Muscle layer of colon (tissue), 2 donors: ENCODE measurements around the gene GPR78.
"Not testable (repeated sequence)": the region's sequence is repeated elsewhere in the genome, so short reads cannot be mapped to it uniquely, and the experiment has no call there.

Source experiments
- H3K27ac ChIP-seq: one replicate; pipeline ENCODE4 v1.7.0; 2013; ENCODE audit warnings: low read depth, mild to moderate bottlenecking, low read length, moderate library complexity
- H3K27me3 ChIP-seq, 2 donors: one replicate each; pipeline ENCODE4 v1.7.0; 2013; ENCODE audit warnings: low read length in 2 of 2, mild to moderate bottlenecking in 2 of 2; ENCODE audit not compliant: insufficient read depth in 2 of 2, control insufficient read depth in 1 of 2
- H3K36me3 ChIP-seq: one replicate; pipeline ENCODE4 v1.7.0; 2013; ENCODE audit warnings: mild to moderate bottlenecking, low read length; ENCODE audit not compliant: insufficient read depth
- H3K4me1 ChIP-seq: one replicate; pipeline ENCODE4 v1.7.0; 2013; ENCODE audit warnings: mild to moderate bottlenecking, low read length; ENCODE audit not compliant: insufficient read depth
- H3K4me3 ChIP-seq, 2 donors: one replicate each; pipeline ENCODE4 v1.7.0; 2013; ENCODE audit warnings: low read length in 2 of 2, low read depth in 1 of 2, mild to moderate bottlenecking in 1 of 2, moderate library complexity in 1 of 2
- H3K9ac ChIP-seq: one replicate; pipeline ENCODE4 v1.7.0; 2013; ENCODE audit warnings: low read length
- H3K9me3 ChIP-seq: one replicate; pipeline ENCODE4 v1.7.0; 2013; ENCODE audit warnings: mild to moderate bottlenecking, low read length
- donor health status: abdominal sarcoma.
- donor health status: Adenocarcinoma of cecum.

The GPR78 gene

DNA sequence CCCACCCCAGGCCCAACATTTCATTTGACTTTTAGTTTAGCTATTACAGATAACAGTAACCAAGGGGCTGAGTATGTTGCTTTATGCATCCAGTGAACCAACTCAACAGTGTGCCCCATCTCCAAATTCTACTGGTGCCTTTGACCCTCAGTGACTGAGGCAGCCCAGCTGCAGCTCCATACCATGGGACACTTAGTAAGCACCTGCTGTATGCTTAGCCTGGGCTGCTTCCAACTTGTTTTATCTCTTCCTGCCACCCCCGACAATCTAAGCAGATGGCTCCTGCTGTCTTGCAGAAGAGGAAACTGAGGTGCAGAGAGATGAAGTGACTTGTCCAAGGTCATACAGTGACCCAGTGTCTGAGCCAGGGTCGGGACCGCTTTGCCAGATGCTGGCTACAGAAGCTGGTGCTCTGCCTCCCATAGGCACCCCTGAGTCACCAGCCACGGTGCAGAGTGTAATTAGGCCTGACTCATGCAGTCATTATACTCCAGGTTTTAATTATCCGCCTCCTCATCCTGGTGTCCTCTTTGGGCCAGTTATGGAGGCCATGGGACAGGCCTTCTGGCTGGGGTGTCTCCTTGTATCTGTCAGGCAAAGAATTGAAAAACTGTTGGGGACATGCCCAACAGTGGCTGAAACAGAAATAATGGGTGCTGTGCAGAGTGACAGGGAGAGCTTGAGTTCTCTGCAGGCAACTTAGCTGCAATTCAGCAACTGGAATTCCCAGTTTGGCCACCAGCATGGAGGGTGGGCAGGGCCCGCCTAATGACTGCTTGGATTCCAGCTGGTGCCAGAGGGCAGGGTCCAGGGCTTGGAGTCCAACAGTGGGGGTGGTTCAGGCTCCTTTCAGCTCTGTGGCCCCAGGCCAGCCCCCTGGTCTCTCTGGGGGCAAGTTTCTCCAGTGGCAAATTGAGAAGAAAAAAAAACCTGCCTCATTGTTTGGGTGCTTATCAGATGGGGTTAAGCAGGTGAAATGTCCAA, 8.2 kb upstream of the GPR78 start:
- no peak overlapping the region for H3K9ac ChIP-seq
- no peaks in the 10 kb centered on the region for H3K27me3 ChIP-seq
- H3K9me3 ChIP-seq = no peaks in the 10 kb centered on the region
- H3K4me3 ChIP-seq = no peak overlapping the region
- H3K27ac ChIP-seq = no peak overlapping the region
- no peaks in the 10 kb centered on the region for H3K4me1 ChIP-seq
- no peaks in the 10 kb centered on the region for H3K36me3 ChIP-seq

GRCh38 chr4:8573266-8573665, 6.9 kb upstream of the GPR78 start:
- Histone ChIP-seq H3K4me3 (no peak overlapping the region), H3K27ac (no peak overlapping the region), H3K9ac (no peak overlapping the region), H3K4me1 (no peaks in the 10 kb centered on the region), H3K36me3 (no peaks in the 10 kb centered on the region), H3K9me3 (no peaks in the 10 kb centered on the region), H3K27me3 (no peaks in the 10 kb centered on the region)

DNA sequence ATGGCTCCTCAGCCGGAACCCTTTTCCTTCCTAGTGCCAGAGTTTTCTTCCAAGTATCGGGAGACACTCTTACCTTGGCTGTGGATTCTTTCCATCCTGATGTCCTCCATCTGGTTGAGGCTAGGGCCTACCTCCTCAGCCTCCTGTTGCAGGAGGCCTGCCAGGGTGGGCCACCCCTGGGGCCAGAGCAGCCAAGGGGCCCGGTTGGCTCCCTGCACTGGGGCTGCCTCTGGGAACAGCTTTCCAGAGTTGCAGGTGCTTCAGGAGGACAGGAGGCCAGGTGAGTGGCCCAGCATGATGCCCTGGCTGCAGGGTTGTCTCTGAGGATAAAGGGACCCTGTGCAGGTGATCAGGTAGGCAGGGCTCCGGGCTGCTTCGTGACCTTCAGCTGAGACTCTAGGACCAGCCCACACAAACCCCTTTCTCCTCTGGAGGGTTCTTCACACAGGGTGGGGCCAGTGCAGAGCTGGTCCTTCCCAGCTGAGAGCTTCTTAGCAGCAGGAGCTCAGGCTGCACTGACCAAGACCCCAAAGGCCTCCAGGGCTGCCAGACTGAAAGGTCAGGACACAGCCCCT, 5.3 kb upstream of the GPR78 start:
- Histone ChIP-seq H3K9ac (no peak overlapping the region), H3K27me3 (peaks cover 0 to 5% of the 10 kb centered on the region in 2 donors), H3K4me3 (no peak overlapping the region), H3K9me3 (no peaks in the 10 kb centered on the region), H3K36me3 (no peaks in the 10 kb centered on the region), H3K27ac (no peak overlapping the region), H3K4me1 (no peaks in the 10 kb centered on the region)

DNA sequence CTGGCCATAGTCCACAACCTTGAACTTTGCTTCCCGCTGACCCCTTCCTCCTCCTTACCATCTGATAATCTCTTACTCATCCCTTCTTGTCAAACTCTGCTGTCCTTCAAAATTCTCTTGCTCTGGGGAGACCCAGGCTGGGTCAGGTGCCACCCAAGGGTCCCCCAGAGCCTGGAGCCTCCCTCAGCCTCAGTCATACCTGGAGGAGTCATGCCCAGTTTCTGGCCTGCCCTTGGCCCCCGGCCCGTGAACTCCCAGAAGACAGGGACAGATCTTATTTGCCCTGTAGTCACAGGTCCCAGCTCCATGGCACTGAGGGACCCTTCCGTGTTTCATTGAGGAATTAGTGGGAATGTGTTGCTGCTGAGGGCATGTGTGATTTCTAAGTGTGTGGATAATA, 4.7 kb upstream of the GPR78 start:
- H3K36me3 ChIP-seq = no peaks in the 10 kb centered on the region
- no peaks in the 10 kb centered on the region for H3K9me3 ChIP-seq
- no peak overlapping the region for H3K27ac ChIP-seq
- no peak overlapping the region for H3K9ac ChIP-seq
- peaks cover 0 to 11% of the 10 kb centered on the region in 2 donors for H3K27me3 ChIP-seq
- no peak overlapping the region for H3K4me3 ChIP-seq
- no peaks in the 10 kb centered on the region for H3K4me1 ChIP-seq

- not testable (repeated sequence) for H3K27ac ChIP-seq, H3K9ac ChIP-seq, H3K9me3 ChIP-seq, H3K36me3 ChIP-seq, H3K4me3 ChIP-seq, H3K4me1 ChIP-seq
- peaks cover 0 to 22% of the 10 kb centered on the region in 2 donors for H3K27me3 ChIP-seq
Measured at GRCh38 chr4:8576591-8576990, 3.6 kb upstream of the GPR78 start.

GRCh38 chr4:8577046-8577445, 3.1 kb upstream of the GPR78 start:
- no peak overlapping the region for H3K27ac ChIP-seq
- no peaks in the 10 kb centered on the region for H3K36me3 ChIP-seq
- H3K9me3 ChIP-seq = no peaks in the 10 kb centered on the region
- H3K4me1 ChIP-seq = no peaks in the 10 kb centered on the region
- no peak overlapping the region for H3K9ac ChIP-seq
- H3K27me3 ChIP-seq = peaks cover 0 to 26% of the 10 kb centered on the region in 2 donors
- H3K4me3 ChIP-seq = no peak overlapping the region

DNA sequence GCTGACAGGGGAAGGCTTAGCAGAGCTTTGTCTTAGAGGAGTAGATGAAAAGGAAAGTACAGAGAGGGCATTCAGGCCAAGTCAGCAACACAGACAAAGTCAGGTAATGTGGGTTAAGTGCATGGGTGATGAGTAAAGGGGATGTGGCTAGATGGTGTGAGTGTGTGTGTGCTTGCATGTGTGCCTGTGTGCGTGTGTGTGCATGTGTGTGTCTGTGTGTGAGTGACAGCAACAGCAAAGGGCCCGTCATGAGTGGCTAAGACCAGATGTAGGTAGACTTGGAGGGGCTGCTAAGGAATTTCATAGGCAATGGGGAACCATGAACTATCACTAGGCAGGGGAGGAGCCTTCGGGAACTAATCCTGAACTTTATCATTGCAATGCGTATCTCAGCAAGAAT, 2.2 kb upstream of the GPR78 start:
- no peak overlapping the region for H3K9ac ChIP-seq
- no peaks in the 10 kb centered on the region for H3K4me1 ChIP-seq
- H3K36me3 ChIP-seq = no peaks in the 10 kb centered on the region
- H3K4me3 ChIP-seq = no peak overlapping the region
- no peaks in the 10 kb centered on the region for H3K9me3 ChIP-seq
- H3K27ac ChIP-seq = no peak overlapping the region
- H3K27me3 ChIP-seq = peaks cover 0 to 28% of the 10 kb centered on the region in 2 donors

- Histone ChIP-seq H3K4me1 (no peaks in the 10 kb centered on the region), H3K27me3 (peaks cover 0 to 28% of the 10 kb centered on the region in 2 donors), H3K36me3 (no peaks in the 10 kb centered on the region), H3K9ac (no peak overlapping the region), H3K4me3 (no peak overlapping the region), H3K9me3 (no peaks in the 10 kb centered on the region), H3K27ac (no peak overlapping the region)
Measured at GRCh38 chr4:8578717-8579116, 1.5 kb upstream of the GPR78 start.

GRCh38 chr4:8579526-8580320, 469 bp upstream of the GPR78 start:
- Histone ChIP-seq H3K36me3 (no peaks in the 10 kb centered on the region), H3K27ac (no peak overlapping the region), H3K4me3 (no peak overlapping the region), H3K4me1 (no peaks in the 10 kb centered on the region), H3K27me3 (peaks cover 0 to 28% of the 10 kb centered on the region in 2 donors), H3K9me3 (no peaks in the 10 kb centered on the region), H3K9ac (no peak overlapping the region)

GRCh38 chr4:8581094-8581861, 1.1 kb downstream of the GPR78 start:
- no peak overlapping the region for H3K4me3 ChIP-seq
- peaks cover 0 to 42% of the 10 kb centered on the region in 2 donors for H3K27me3 ChIP-seq
- no peak overlapping the region for H3K9ac ChIP-seq
- H3K27ac ChIP-seq = no peak overlapping the region
- H3K36me3 ChIP-seq = no peaks in the 10 kb centered on the region
- H3K4me1 ChIP-seq = no peaks in the 10 kb centered on the region
- H3K9me3 ChIP-seq = no peaks in the 10 kb centered on the region

DNA sequence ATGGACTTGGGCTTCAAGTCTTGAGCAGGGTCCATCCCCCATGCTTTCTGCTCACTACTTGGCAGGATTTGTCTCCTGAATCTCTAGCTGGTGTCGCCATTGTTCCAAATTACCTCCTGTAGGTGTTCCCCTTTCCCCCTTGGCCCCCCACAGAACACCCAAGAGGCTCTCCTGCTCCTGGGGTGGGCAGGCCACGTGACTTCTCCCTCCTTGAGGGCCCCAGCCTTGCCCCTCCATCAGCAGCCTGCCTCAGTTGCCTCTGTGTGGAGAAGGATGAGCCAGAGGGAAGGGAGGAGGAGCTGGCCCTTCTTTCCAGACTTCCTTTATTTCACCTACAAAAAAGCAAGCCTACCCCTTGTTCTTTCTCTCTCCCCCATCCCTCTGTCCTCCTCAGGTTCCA, 1.8 kb downstream of the GPR78 start:
- H3K4me3 ChIP-seq = no peak overlapping the region
- no peaks in the 10 kb centered on the region for H3K9me3 ChIP-seq
- H3K27me3 ChIP-seq = peaks cover 0 to 44% of the 10 kb centered on the region in 2 donors
- no peaks in the 10 kb centered on the region for H3K36me3 ChIP-seq
- H3K4me1 ChIP-seq = no peaks in the 10 kb centered on the region
- no peak overlapping the region for H3K9ac ChIP-seq
- H3K27ac ChIP-seq = no peak overlapping the region
